ENCODE measurements around the gene EPRS1. TPM values are rescaled to one million over a fixed set of nuclear protein-coding genes. Genes with fewer than 3 reads are reported as not detected.
"Not testable (repeated sequence)": the region's sequence is repeated elsewhere in the genome, so short reads cannot be mapped to it uniquely, and the experiment has no call there.

EPRS1 gene
- 64.8 and 70.6 TPM in 2 replicates for polyA plus RNA-seq (2014; cell fraction: cytosol; rRNA removed)
- polyA plus RNA-seq (2014; cell fraction: nucleus; rRNA removed), result 32.6 and 40.6 TPM in 2 replicates

GRCh38 chr1:220046052-220046930 lies at the start of gene EPRS1:
TSS of gene EPRS1 (minus strand) at chr1:220046505. CDS start at chr1:220046388, 117 bp downstream.
- peak; percentile 97 for DNase-seq (ENCODE audit: low spot score)

- peak; percentile 83 for DNase-seq (ENCODE audit: low spot score)
These were observed 48.0 kb upstream of the EPRS1 start, which contains the start of gene IARS2 for GRCh38 chr1:220094016-220094911. TSS of gene IARS2 (plus strand) at chr1:220094132. CDS start at chr1:220094217, 85 bp downstream.

GRCh38 chr1:220093361-220094015 lies 47.2 kb upstream of the EPRS1 start:
- no peak for DNase-seq (ENCODE audit: low spot score)

GRCh38 chr1:220092694-220093093 lies 46.4 kb upstream of the EPRS1 start:
- DNase-seq (ENCODE audit: low spot score), result no peak

- peak; percentile 93 for DNase-seq (ENCODE audit: low spot score)
These were observed 43.6 kb upstream of the EPRS1 start, which contains the start of gene BPNT1 for GRCh38 chr1:220089650-220090556. TSS of gene BPNT1 (minus strand) at chr1:220089788. CDS start at chr1:220079846, 9,942 bp downstream.

DNA sequence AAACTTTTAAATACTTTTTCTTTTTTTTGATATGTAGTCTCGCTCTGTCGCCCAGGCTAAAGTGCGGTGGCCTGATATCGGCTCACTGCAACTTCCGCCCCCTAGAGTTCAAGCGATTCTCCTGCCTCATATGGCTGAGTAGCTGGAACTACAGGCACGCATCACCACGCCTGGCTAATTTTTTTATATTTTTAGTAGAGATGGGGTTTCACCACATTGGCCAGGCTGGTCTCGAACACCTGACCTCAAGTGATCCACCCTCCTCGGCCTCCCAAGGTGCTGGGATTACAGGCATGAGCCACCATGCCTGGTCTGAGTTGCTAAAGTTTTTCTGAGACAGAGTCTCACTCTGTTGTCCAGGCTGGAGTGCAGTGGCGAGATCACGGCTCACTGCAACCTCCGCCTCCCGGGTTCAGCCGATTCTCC lies 40.0 kb upstream of the EPRS1 start:
- DNase-seq (ENCODE audit: low spot score), result not testable (repeated sequence)

DNA sequence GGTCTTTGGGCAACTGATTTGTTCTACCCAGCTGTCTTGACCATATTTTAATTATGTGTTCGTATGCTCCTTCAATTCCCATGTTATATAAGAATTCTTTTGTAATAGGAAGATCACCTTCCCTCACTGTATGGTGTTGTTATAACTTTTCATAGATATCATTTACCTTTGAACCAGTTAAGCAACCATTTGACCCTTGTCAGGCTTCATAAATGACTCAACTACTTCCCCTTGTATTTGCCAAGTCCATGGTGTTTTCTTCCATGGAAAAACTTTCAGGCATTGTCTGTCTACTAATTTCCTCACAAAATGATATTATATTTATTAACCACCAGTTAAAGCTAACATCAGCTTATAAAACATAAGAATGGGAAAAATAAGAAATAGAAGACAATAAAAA lies 38.2 kb upstream of the EPRS1 start:
- DNase-seq (ENCODE audit: low spot score), result no peak

GRCh38 chr1:220077887-220078286 lies 31.6 kb upstream of the EPRS1 start:
- DNase-seq (ENCODE audit: low spot score), result no peak

- DNase-seq (ENCODE audit: low spot score), result no peak
These were observed 30.8 kb upstream of the EPRS1 start for GRCh38 chr1:220076861-220077762.

DNA sequence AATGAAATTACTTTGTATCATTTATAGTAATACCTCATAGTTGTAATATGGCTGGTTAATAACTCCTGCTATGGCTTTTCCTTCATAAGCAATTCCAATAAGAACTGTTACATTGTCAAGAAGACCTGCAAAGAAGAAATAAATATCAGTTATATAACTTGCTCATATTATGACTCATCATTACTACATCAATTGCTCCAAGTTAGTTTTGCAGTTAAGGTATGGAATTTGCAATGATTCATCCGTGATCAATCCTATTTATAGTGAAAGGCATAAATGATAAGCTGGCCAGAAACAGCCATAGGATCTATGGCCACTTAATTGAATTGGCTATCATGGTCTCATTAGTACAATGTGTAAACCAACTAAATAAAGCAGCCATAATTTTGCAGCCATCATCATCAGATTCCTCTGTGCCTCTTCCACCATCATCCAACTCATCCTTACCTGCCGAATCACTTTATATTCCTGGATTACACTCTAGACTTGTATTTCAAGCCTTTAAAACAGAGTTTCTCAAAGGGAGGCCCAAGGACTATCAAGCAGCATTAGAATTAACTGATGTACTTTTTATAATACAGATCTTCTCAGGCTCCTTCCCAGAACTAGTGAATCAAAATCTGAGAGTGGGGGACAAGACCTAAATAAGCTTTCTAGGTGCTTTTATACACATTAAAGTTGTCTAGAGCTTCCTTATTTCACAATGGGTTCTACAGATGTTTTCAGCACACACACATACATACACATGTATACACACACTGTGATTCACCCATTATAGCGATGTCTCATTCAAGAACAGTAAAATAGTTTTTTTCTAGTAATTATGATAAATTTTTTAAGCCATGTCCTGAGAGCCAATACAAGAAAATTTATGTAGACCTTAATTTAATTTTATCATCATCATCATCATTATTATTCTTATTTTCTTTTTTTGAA lies 21.2 kb upstream of the EPRS1 start:
- DNase-seq (ENCODE audit: low spot score), result no peak

GRCh38 chr1:220062629-220063028 lies 16.3 kb upstream of the EPRS1 start:
- DNase-seq (ENCODE audit: low spot score), result no peak

GRCh38 chr1:220060876-220061275 lies 14.6 kb upstream of the EPRS1 start:
- DNase-seq (ENCODE audit: low spot score), result no peak

DNA sequence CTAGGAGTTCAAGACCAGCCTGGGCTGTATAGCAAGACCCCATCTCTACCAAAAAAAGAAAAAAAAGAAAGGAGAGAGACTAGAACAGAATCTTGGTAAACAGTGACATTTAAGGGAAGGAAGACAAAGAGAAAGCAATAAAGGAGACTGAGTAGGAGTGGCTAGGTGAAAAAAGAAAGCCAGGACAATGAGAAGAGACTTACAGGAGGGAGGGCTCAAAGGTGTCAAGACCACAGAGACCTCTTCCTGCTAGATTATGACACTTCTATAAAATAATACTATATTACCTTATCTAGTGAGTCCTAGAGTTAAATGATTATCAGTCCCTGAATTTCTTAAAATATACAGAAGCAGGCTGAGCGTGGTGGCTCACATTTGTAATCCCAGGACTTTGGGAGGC lies 10.1 kb upstream of the EPRS1 start:
- DNase-seq (ENCODE audit: low spot score), result no peak

DNA sequence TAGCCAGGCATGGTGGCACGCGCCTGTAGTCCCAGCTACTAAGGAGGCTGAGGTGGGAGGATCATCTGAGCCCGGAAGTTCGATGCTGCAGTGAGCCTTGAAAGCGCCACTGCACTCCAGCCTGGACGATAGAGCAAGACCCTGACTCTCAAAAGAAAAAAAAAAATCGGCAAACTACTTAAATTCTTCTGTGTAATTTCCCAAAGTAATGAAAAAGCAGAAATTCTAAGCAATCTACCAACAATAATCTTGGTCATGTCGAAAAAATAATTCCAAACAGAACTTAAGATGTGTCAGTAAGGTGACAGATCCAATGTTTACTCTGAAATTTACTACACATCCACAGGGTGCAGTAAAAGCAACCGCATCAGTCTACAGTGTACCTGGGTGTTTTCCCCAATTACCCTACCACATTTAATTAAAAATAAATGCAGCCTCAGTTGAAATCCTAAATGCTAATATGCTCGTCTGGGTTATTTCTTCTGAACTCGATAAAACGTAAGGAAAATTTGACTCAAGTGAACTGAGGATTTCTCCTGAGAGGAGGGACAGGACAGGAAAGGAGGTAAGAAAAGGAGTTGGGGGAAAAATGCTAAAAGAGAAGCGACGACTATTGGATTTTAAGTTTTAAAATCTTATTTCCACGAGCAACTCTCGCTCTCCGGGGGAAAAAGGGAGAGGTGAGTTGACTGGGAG lies 801 bp downstream of the EPRS1 start:
- DNase-seq (ENCODE audit: low spot score), result peak; percentile 7

- no peak for DNase-seq (ENCODE audit: low spot score)
These were observed 1.5 kb downstream of the EPRS1 start for GRCh38 chr1:220044678-220045355.

DNA sequence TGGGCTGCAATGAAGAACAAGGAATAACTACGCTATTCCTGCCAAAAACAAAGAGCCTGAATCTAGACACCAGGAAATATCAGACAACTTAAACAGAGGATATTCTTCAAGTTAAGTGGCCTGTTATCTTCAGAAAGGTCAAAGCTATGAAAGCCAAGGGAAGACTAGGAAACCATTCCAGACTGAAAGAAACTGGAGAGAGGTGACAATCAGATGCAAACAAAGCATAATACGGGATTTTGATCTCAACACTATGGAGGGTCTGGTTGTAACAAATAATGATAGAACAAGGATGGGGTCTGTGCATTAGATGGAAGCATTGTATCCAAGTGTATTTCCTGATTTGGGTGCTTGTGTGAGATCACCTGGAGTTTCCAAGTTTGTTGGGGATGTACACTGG lies 2.7 kb downstream of the EPRS1 start:
- DNase-seq (ENCODE audit: low spot score), result no peak

Data from SK-N-DZ (cell line).